HS-27A (cell line): Measurements from ENCODE around the gene RCHY1.
"Not testable (repeated sequence)": the region's sequence is repeated elsewhere in the genome, so short reads cannot be mapped to it uniquely, and the experiment has no call there.

Experiments used
- DNase-seq: peaks from one replicate; pipeline ENCODE4 v3.0.0-alpha.2; 2012; ENCODE audit warnings: low read depth, missing footprints

RCHY1 gene

GRCh38 chr4:75516144-75516543 is 1.9 kb upstream of the RCHY1 start:
- DNase-seq, result no peak

GRCh38 chr4:75514949-75515612 is 878 bp upstream of the RCHY1 start:
- no peak for DNase-seq

- DNase-seq, result no peak
Observed at GRCh38 chr4:75513526-75514130, 575 bp downstream of the RCHY1 start.

GRCh38 chr4:75512386-75513211 is 1.6 kb downstream of the RCHY1 start:
- peak; percentile 51 for DNase-seq

- DNase-seq, result no peak
Observed at GRCh38 chr4:75511841-75512240, 2.4 kb downstream of the RCHY1 start.

GRCh38 chr4:75509592-75509991 is 4.6 kb downstream of the RCHY1 start:
- DNase-seq, result not testable (repeated sequence)

- no peak for DNase-seq
Observed at GRCh38 chr4:75505630-75506029, 8.6 kb downstream of the RCHY1 start.

- no peak for DNase-seq
Observed at GRCh38 chr4:75502671-75503070, 11.5 kb downstream of the RCHY1 start.

- DNase-seq, result no peak
Observed at GRCh38 chr4:75499900-75500299, 14.3 kb downstream of the RCHY1 start.

- DNase-seq, result no peak
Observed at GRCh38 chr4:75498041-75498440, 16.2 kb downstream of the RCHY1 start.

GRCh38 chr4:75497133-75497532 is 17.1 kb downstream of the RCHY1 start:
- DNase-seq, result no peak

GRCh38 chr4:75496406-75496805 is 17.8 kb downstream of the RCHY1 start:
- DNase-seq, result no peak

- DNase-seq, result no peak
Observed at GRCh38 chr4:75495476-75495875, 18.7 kb downstream of the RCHY1 start.

- DNase-seq, result no peak
Observed at GRCh38 chr4:75494563-75494962, 19.6 kb downstream of the RCHY1 start.

- DNase-seq, result no peak
Observed at GRCh38 chr4:75490155-75490554, 24.0 kb downstream of the RCHY1 start.

GRCh38 chr4:75484190-75484589 is 30.0 kb downstream of the RCHY1 start:
- DNase-seq, result no peak

- DNase-seq, result no peak
Observed at GRCh38 chr4:75477201-75477600, 37.0 kb downstream of the RCHY1 start.

- DNase-seq, result no peak
Observed at GRCh38 chr4:75470738-75471137, 43.5 kb downstream of the RCHY1 start.

- no peak for DNase-seq
Observed at GRCh38 chr4:75469896-75470295, 44.3 kb downstream of the RCHY1 start.

GRCh38 chr4:75457365-75457764 is 56.8 kb downstream of the RCHY1 start:
- no peak for DNase-seq

GRCh38 chr4:75434105-75434504 is 80.1 kb downstream of the RCHY1 start:
- no peak for DNase-seq

GRCh38 chr4:75432683-75433082 is 81.5 kb downstream of the RCHY1 start:
- DNase-seq, result no peak

- no peak for DNase-seq
Observed at GRCh38 chr4:75429208-75429607, 85.0 kb downstream of the RCHY1 start.
